Pancreas (tissue), 10 donors: ENCODE measurements around the gene CYTL1. TPM values are rescaled to one million over a fixed set of nuclear protein-coding genes. Genes with fewer than 3 reads are reported as not detected.

Experiments used
- ATAC-seq, 4 donors: fragments of 200-7000 bp; cut with Tn5 transposase; one replicate each; pipeline versions ENCODE4 v1.8.0 to v1.9.1; 2020; ENCODE audit warnings: mild to moderate bottlenecking in 4 of 4, moderate library complexity in 4 of 4
- DNase-seq, 6 donors: peaks; one replicate each; pipeline ENCODE4 v3.0.0-alpha.2; 2020
- FAIRE-seq: peaks from 2 replicates; lab custom pipeline; 2012; peaks lifted over from hg19 to GRCh38; lab: Jason Lieb, UNC
- H3K27ac ChIP-seq, 4 donors: fragments of 200-600 bp; sonication (generic); 1 replicate in 3 of 4; 2 replicates in 1 of 4; pipeline versions ENCODE4 v1.5.0 to v1.8.0; 2020
- H3K27me3 ChIP-seq, 4 donors: fragments of 200-600 bp; one replicate each; pipeline ENCODE4 v1.8.0; 2021
- H3K36me3 ChIP-seq, 3 donors: fragments of 200-600 bp; sonication (generic) in 1 of 3; one replicate each; pipeline versions ENCODE4 v1.5.0 to v1.8.0; 2020 to 2021
- H3K4me1 ChIP-seq, 3 donors: fragments of 200-600 bp; one replicate each; pipeline ENCODE4 v1.8.0; 2021
- H3K4me3 ChIP-seq, 4 donors: fragments of 200-600 bp; sonication (generic) in 2 of 4; one replicate each; pipeline versions ENCODE4 v1.5.0 to v1.8.0; 2020 to 2021
- H3K9me3 ChIP-seq, 4 donors: fragments of 200-600 bp; one replicate each; pipeline ENCODE4 v1.8.0; 2021
- WGBS, 2 donors: extraction: QIAGEN DNeasy Blood & Tissue Kit; methylation state at CpG; one replicate each; pipeline ENCODE4 v1.1.7; 2013; 5-methylcytosine and 5-hydroxymethylcytosine counted together
- intact Hi-C, 3 donors: fragments of 100-400 bp; cut with DNase I; formaldehyde crosslinking; loops; one replicate each; pipeline versions ENCODE4 v1.11.1 to v1.14.2; 2022
- polyA plus RNA-seq, 2 donors: library from polyadenylated mRNA; stranded (reverse); fragments of 200-250 nt; gene quantifications; one replicate each; pipeline ENCODE4 v1.2.3, GENCODE V29; 2013
- total RNA-seq, 6 donors: library from RNA; stranded (reverse); fragmentation: NEBNext Ultra II Directional in 4 of 6; extraction: Animal tissue kit (Norgen Biotek cat#: 25700) in 4 of 6; gene quantifications; one replicate each; pipeline versions ENCODE4 v1.2.1 to v1.2.4, GENCODE V29; 2021 to 2023
- TF ChIP-seq, protein P1 (sequence below), 4 donors: fragments of 200-600 bp; sonication (generic) in 3 of 4; IDR thresholded peaks; one replicate each; pipeline versions ENCODE4 v1.5.0 to v1.8.0; 2021; ENCODE audit warnings: antibody characterized with exemption in 4 of 4
- donor health status: healthy with polysubstance abuse.
- donor health status: DM: no; HTN: no; CAD: no; lungs with moderate emphysema.
- donor health status: DM: no; HTN: no; CAD: no.
- donor health status: control.
- donor health status: control.
- donor health status: Bipolar disorder and iron deficiency.
- donor health status: DM: yes; HTN: yes; CAD: no.
- donor health status: DM: no; HTN: no; CAD: no.
- donor health status: DM: no; HTN: no; CAD: no.
- donor health status: DM: yes; HTN: yes; CAD: no.

CYTL1 gene
- total and polyA plus RNA-seq, 8 donors: 0.19 to 0.70 (median 0.29) TPM

DNA sequence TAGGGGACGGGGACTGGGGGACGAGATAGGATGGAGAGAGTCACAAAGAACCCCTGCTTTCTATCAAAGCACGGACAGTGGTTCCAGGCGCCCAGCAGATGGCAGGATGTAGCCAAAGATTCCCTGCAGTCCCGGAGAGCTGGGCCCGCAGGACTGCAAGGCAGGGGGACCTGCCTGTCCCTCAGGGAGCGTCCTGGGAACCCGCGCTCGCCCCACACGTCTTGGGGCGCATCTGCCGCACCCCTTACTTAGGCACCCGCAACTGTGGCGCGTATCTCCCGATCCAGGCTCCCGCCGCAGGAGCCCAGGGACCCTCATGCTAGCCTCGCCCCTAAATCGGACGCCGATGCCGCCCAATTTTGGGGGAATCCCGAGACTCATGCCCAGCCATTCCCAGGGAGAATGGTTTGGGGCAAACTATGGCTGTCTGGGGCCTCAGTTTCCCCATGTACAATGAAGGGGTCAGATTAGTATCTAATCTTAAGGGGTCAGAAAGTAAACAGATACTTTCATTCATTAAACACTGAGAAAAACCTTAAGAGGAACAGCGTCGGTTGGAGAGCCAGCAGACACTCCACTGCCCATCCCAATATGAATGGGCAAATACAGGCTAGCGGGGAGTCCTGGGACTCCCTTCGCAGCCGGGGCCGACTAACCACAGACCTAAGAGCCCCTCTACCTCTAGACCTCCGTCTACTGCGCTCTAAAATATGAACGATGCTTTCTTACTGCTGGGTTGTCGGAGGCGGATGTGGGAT lies 31.4 kb upstream of the CYTL1 start:
- ATAC-seq (peak; percentile 79 to 94 (median 90)), FAIRE-seq (no peak), DNase-seq (peak; percentile 47 to 83 (median 68))
- Histone ChIP-seq H3K9me3 (no peaks in the 10 kb centered on the region), H3K27ac (no peak overlapping the region), H3K36me3 (no peaks in the 10 kb centered on the region), H3K4me1 (peaks cover 0 to 9% (median 4%) of the 10 kb centered on the region in 3 donors), H3K4me3 (peak overlapping the region; percentile 16 to 60 (median 36)), H3K27me3 (peaks cover 0 to 7% (median 0%) of the 10 kb centered on the region in 4 donors)
- intact Hi-C loops: loop anchor here in 1 of 3 donors (5.0 to 10.0 kb wide), 2 partner anchors 92 to 764 kb away; no protein-coding TSS in a partner anchor
- 1 to 3% methylated on average over 33 to 36 of the region's 36 CpGs for WGBS, 2 donors
- TF ChIP-seq, protein P1, sequence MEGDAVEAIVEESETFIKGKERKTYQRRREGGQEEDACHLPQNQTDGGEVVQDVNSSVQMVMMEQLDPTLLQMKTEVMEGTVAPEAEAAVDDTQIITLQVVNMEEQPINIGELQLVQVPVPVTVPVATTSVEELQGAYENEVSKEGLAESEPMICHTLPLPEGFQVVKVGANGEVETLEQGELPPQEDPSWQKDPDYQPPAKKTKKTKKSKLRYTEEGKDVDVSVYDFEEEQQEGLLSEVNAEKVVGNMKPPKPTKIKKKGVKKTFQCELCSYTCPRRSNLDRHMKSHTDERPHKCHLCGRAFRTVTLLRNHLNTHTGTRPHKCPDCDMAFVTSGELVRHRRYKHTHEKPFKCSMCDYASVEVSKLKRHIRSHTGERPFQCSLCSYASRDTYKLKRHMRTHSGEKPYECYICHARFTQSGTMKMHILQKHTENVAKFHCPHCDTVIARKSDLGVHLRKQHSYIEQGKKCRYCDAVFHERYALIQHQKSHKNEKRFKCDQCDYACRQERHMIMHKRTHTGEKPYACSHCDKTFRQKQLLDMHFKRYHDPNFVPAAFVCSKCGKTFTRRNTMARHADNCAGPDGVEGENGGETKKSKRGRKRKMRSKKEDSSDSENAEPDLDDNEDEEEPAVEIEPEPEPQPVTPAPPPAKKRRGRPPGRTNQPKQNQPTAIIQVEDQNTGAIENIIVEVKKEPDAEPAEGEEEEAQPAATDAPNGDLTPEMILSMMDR (IDR thresholded peaks at IDR 0.05): peak; percentile 22 to 54 (median 36)

DNA sequence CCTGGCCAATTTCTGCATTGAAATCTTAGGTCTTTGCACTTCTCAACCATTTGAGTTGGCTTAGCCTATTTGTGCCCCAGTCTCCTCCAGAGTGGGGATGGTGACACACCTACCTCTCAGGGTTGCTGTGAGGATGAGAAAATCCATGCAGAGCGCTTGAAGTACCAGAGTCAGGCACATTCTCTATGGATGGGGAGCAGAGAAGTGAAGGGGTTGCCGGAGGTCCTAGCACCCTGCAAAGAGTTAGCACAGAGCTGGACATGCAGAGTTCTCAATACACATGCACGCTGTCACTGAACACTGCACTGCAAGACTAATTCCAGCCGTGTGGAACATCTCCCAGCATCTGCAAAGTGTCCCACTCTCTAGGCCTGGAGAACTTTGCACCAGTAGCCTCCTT lies 29.5 kb upstream of the CYTL1 start:
- no peak overlapping the region for H3K4me3 ChIP-seq
- TF ChIP-seq, protein P1 (IDR thresholded peaks at IDR 0.05): no peak
- no peaks in the 10 kb centered on the region for H3K9me3 ChIP-seq
- intact Hi-C loops: no loop called here
- no peak overlapping the region for H3K27ac ChIP-seq
- 67 to 75% methylated on average over 4 of the region's 4 CpGs for WGBS, 2 donors
- FAIRE-seq (no peak), ATAC-seq (no peak), DNase-seq (no peak)
- H3K27me3 ChIP-seq: peaks cover 0 to 7% (median 0%) of the 10 kb centered on the region in 4 donors
- H3K4me1 ChIP-seq: peaks cover 0 to 9% (median 4%) of the 10 kb centered on the region in 3 donors
- H3K36me3 ChIP-seq: no peaks in the 10 kb centered on the region

DNA sequence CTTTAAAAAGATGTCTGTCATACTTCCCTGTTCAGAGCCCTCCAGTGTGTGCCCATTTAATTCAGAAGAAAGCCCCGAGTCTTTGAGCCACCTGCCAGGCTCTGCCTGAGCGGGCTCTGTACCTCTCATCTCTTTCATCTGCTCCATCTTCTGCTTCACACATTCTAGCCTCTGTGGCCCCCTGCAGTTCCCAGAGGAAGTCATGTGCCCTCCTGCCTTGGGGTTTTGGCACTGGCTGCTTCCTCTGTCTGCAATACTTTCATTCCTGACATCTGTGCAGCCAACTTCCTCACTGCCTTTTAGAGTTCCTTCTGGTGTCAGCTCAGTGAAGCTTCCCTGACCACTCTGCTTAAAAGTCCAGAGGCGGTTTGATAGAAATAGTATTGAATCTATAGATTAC lies 25.8 kb upstream of the CYTL1 start:
- TF ChIP-seq, protein P1 (IDR thresholded peaks at IDR 0.05): no peak
- DNase-seq (peak in 1 of 6 donors; percentile 32), ATAC-seq (peak in 2 of 4 donors; percentile 70 to 75), FAIRE-seq (no peak)
- Histone ChIP-seq H3K4me1 (no peaks in the 10 kb centered on the region), H3K9me3 (no peaks in the 10 kb centered on the region), H3K36me3 (no peaks in the 10 kb centered on the region), H3K27me3 (peaks cover 0 to 7% (median 0%) of the 10 kb centered on the region in 4 donors), H3K27ac (no peak overlapping the region), H3K4me3 (no peak overlapping the region)
- intact Hi-C loops: no loop called here
- 46 to 67% methylated on average over 3 of the region's 3 CpGs for WGBS, 2 donors

DNA sequence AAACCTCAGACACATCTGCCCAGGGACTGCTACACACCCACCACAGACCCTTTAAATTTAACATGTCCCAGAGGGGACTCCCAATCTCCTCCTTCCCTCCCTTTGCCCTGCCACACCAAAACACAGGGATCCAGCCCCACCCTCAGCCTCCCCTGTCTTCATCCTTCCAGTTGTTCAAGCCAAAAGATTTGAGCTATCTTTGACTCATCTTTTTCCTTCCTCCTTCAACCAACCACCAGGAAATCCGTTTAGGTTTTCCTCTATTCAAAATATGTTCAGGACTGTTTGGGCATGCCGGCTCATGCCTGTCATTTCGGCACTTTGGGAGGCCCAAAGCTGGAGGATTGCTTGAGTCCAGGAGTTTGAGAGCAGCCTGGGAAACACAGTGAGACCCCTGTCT lies 25.1 kb upstream of the CYTL1 start:
- H3K4me3 ChIP-seq: no peak overlapping the region
- ATAC-seq: no peak
- no peaks in the 10 kb centered on the region for H3K4me1 ChIP-seq
- DNase-seq: no peak
- no peaks in the 10 kb centered on the region for H3K36me3 ChIP-seq
- FAIRE-seq: no peak
- intact Hi-C loops: no loop called here
- TF ChIP-seq, protein P1 (IDR thresholded peaks at IDR 0.05): no peak
- H3K9me3 ChIP-seq: no peaks in the 10 kb centered on the region
- WGBS, 2 donors: 55% methylated on average over 3 of the region's 3 CpGs
- H3K27ac ChIP-seq: no peak overlapping the region
- H3K27me3 ChIP-seq: peaks cover 0 to 7% (median 0%) of the 10 kb centered on the region in 4 donors

DNA sequence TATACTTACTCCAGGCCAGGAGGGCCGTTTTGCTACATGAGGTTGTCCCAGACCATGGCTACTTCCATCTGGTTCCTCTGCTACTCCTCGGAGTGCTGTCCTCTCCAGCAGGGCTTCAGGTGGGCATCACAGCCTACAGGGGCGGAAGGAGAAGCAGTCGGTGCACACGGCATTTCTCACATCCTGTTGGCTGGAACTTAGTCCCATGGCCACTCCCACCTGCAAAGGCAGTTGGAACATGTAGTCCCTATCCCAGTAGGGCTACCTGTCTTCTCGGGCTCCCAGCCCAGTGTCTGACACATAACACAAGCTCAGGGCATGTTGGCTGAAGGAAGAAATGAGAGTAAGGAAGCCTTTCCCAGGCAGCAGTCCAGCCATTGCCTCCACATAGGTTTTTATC lies 24.3 kb upstream of the CYTL1 start:
- FAIRE-seq: no peak
- TF ChIP-seq, protein P1 (IDR thresholded peaks at IDR 0.05): no peak
- no peak for DNase-seq

More for the DNA sequence above, 24.3 kb upstream of the CYTL1 start:
- no peaks in the 10 kb centered on the region for H3K4me1 ChIP-seq
- H3K36me3 ChIP-seq: no peaks in the 10 kb centered on the region
- H3K9me3 ChIP-seq: no peaks in the 10 kb centered on the region
- ATAC-seq: no peak
- H3K4me3 ChIP-seq: no peak overlapping the region
- intact Hi-C loops: no loop called here
- peaks cover 0 to 7% (median 0%) of the 10 kb centered on the region in 4 donors for H3K27me3 ChIP-seq
- whole genome bisulfite sequencing, 2 donors: 34 to 46% methylated on average over 6 of the region's 6 CpGs
- no peak overlapping the region for H3K27ac ChIP-seq
